Measurements from ENCODE around the gene GPR4. TPM values are rescaled to one million over a fixed set of nuclear protein-coding genes. Genes with fewer than 3 reads are reported as not detected.

GPR4 gene
- 0.11 to 0.48 TPM (median 0.44 TPM) in 3 replicates for total RNA-seq (2021)
- Bru-seq, nascent RNA, result percentile 15 among the genes with signal in this experiment
- long read RNA-seq, experiment 1, partial matches to known transcripts, result 0 of 1 reads
- long read RNA-seq, experiment 1, other reads (novel, unspliced or antisense), result 0 of 1 reads
- long read RNA-seq, experiment 2, partial matches to known transcripts, result 0 of 1 reads
- long read RNA-seq, experiment 2, other reads (novel, unspliced or antisense), result 1 of 1 reads
- long read RNA-seq, experiment 3, result 0 reads

DNA sequence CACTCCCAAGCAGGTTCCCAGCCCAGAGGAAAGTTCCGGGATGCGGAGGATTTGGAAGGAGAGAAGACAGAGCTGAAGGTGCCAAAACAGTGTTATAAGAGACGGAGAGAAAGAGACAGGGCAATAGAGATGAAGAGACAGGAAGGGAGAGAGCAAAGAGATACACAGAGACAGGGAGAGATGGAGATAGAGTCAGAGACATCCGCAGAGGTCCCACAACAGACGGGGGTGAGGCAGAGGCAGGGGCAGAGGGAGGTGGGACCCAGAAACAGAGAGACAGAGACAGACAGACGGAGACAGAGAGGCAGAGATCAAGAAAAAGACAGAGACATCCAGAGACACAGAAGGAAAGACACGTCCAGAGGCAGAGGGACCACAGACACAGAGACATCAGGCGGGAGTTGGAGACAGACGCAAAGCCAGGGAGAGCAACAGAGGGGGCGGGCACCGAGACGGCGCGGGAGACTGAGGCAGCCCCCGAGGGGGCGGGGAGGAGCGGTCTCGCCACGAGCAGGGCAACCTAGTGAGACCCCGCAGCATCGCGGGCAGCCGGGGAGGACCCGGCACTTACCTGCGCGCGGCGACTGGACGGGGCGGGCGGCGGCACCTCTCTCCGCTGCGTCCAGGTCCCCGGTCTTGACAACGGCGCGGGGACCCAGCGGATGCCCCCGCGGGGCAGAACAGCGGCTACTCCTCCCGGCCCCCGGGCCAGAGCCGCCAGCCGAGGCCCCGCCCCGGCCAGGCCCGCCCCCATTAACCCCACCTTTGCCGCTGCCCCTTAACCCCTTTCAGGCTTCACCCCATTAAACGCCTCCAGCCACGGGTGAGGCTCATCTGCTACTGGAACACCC, at the start of gene GPR4:
Gene GPR4, minus strand, starts transcription at position 689 of the 851 bp plus-strand sequence. CDS start 10,346 bp downstream, outside the sequence.
- H3K4me3 Mint-ChIP-seq, result peak within 1 kb of the TSS; percentile 65
- H3K36me3 Mint-ChIP-seq, result no peaks in the 10 kb centered on the region
- H3K27ac Mint-ChIP-seq, result no peak within 1 kb of the TSS

More for the DNA sequence above, at the start of gene GPR4:
- H3K9me3 Mint-ChIP-seq, result no peaks in the 10 kb centered on the region
- DNase-seq (ENCODE audit: low spot score), result peak; percentile 79
- H3K4me1 Mint-ChIP-seq, result peaks cover 54% of the 10 kb centered on the region
- ChIA-PET POLR2A (interaction anchor here (0.5 kb wide), 1 partner anchor 15 kb away, joined by 3 read pairs; no protein-coding TSS in a partner anchor), CTCF (interaction anchor here (0.9 to 5.2 kb wide), 4 partner anchors 10 to 73 kb away, joined by 3 to 81 read pairs (median 5); no protein-coding TSS in a partner anchor)
- peaks cover 74% of the 10 kb centered on the region for H3K27me3 Mint-ChIP-seq (ENCODE audit: low read depth)
- peak; percentile 85 for ATAC-seq
- TF ChIP-seq PRDM15 (CRISPR knock-in tag; IDR thresholded peaks at IDR 0.05) (no peak), AR (CRISPR knock-in tag; IDR thresholded peaks at IDR 0.05) (no peak), CTCF (IDR thresholded peaks at IDR 0.05) (no peak), ZNF121 (CRISPR knock-in tag; IDR thresholded peaks at IDR 0.05) (peak; percentile 99), GRHL2 (CRISPR knock-in tag; IDR thresholded peaks at IDR 0.05; ENCODE audit: insufficient replicate concordance, severe bottlenecking) (no peak), SP1 (CRISPR knock-in tag; conservative IDR thresholded peaks at IDR 0.05) (peak; percentile 42), GTF2I (CRISPR knock-in tag; conservative IDR thresholded peaks at IDR 0.05) (0 out of 2 replicates have a peak, but pooled peaks have one; percentile 56), TEAD4 (CRISPR knock-in tag; IDR thresholded peaks at IDR 0.05) (no peak)
